Measurements from ENCODE around the gene CFAP73.
"Not testable (repeated sequence)": the region's sequence is repeated elsewhere in the genome, so short reads cannot be mapped to it uniquely, and the experiment has no call there.

CFAP73 gene

GRCh38 chr12:113137861-113138783 lies 11.4 kb upstream of the CFAP73 start:
- intact Hi-C loops (cut with DNase I): no loop called here
- DNase-seq: no peak

GRCh38 chr12:113138826-113139225 lies 10.7 kb upstream of the CFAP73 start:
- intact Hi-C loops (cut with DNase I): no loop called here
- no peak for DNase-seq

- no peak for DNase-seq
- intact Hi-C loops (cut with DNase I): no loop called here
Measured at GRCh38 chr12:113140706-113141105, 8.8 kb upstream of the CFAP73 start.

- intact Hi-C loops (cut with DNase I); DNase-seq: not testable (repeated sequence)
Measured at GRCh38 chr12:113141716-113142115, 7.8 kb upstream of the CFAP73 start.

- intact Hi-C loops (cut with DNase I): no loop called here
- peak; percentile 78 to 97 (median 92) for DNase-seq
Measured at GRCh38 chr12:113142173-113142885, 7.2 kb upstream of the CFAP73 start.

DNA sequence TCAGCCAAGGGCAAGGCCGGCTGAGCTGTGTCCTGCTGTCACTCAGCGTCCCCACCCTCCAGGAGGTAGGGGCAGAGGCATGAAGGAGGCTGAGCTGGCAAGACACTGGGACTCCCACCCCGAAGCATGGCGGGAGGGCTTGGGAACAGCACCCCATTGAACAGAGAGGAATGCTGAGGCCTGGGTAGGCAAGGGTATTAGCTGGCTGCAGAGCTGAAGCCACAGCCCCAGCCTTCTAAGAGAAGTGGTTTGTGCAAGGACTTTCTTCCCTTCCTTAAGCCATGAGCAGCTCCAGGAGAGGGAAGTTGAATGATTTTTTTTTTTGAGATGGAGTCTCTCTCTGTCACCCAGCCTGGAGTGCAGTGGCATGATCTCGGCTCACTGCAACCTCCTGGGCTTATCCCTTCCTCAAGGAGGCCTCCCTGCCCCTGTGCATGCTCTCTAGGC lies 6.6 kb upstream of the CFAP73 start:
- DNase-seq: peak in 1 of 42 donors; percentile 44
- intact Hi-C loops (cut with DNase I): no loop called here

GRCh38 chr12:113143959-113144358 lies 5.6 kb upstream of the CFAP73 start:
- intact Hi-C loops (cut with DNase I): no loop called here
- no peak for DNase-seq

DNA sequence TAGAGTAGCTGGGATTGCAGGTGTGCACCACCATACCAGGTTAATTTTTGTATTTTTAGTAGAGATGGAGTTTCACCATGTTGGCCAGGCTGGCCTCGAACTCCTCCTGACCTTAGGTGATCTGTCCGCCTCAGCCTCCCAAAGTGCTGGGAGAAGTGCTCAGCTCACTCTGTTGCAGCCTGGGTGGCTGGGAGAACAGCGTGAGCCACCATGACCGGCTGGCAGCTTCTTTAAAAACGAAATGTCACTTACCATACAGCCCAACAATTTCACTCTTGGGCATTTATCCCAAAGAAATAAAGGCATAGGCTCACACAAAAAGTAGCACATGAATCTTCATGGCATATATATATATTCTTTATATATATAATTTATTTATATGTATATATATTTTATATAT lies 4.7 kb upstream of the CFAP73 start:
- intact Hi-C loops (cut with DNase I): no loop called here
- no peak for DNase-seq

- intact Hi-C loops (cut with DNase I): no loop called here
- no peak for DNase-seq
Measured at GRCh38 chr12:113145720-113146551, 3.6 kb upstream of the CFAP73 start.

DNA sequence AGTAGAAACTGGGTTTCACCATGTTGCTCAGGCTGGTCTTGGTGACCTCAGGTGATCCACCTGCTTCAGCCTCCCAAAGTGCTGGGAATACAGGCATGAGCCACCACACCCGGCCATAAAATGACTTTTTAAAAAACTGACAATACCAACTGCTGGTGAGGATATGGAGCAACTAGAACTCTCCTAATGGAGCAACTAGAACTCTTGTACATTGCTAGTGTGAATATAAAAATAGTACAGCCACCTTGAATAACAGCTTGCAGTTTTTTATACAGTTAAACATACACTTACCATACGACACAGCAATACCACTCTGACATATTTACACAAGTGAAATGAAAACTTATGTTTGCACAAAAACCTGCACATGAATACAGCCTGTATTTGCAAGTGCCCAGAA lies 2.5 kb upstream of the CFAP73 start:
- intact Hi-C loops (cut with DNase I): no loop called here
- no peak for DNase-seq

DNA sequence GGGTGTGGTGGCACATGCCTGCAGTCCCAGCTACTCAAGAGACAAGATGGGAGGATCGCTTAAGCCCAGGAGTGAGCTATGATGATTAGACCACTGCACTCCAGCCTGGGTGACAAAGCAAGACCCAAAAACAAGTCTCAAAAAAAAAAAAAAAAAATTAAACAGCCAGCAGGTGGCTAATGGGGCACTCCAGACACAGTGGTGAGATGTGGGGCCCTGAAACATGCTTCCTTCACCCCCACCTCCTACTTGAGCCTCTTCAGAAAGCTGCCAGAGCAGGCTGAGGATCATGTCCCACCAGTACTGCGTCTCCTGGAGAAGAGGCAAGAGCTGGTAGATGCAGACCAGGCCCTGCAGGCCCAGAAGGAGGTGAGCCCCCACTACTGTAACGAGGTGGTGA lies 2.1 kb downstream of the CFAP73 start:
- no peak for DNase-seq
- intact Hi-C loops (cut with DNase I): loop anchor here (2.0 kb wide), 1 partner anchor 103 kb away; no protein-coding TSS in a partner anchor

DNA sequence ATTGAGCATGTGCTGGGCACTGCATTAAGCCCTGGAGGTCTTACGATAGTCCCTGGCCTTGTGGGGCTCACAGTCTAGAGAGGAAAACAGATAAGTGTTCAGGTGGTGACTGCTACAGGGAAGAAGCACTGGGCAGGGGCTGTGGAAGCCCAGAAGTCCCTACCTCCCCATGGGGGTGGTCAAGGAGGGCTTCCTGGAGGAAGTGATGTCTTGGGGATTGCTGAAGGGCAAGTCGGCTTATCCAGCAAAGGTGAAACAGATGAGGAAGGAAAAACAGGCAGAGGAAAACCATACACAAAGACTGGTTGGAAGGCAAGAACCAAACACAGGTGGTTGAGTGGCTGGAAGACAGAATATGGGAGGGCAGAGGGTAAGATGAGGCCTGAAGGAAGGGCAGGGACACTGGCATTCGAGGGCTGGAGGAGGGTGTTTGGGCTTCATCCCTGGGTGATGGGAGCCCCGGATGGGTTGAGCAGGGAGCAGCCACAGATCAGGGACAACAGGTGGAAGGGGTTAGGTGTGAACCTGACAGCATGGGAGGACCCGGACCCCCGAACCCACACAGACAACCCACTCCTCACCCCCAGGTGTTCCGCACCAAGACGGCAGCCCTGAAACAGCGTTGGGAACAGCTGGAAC lies 2.8 kb downstream of the CFAP73 start:
- intact Hi-C loops (cut with DNase I): loop anchor here (2.0 kb wide), 1 partner anchor 104 kb away; no protein-coding TSS in a partner anchor
- no peak for DNase-seq

DNA sequence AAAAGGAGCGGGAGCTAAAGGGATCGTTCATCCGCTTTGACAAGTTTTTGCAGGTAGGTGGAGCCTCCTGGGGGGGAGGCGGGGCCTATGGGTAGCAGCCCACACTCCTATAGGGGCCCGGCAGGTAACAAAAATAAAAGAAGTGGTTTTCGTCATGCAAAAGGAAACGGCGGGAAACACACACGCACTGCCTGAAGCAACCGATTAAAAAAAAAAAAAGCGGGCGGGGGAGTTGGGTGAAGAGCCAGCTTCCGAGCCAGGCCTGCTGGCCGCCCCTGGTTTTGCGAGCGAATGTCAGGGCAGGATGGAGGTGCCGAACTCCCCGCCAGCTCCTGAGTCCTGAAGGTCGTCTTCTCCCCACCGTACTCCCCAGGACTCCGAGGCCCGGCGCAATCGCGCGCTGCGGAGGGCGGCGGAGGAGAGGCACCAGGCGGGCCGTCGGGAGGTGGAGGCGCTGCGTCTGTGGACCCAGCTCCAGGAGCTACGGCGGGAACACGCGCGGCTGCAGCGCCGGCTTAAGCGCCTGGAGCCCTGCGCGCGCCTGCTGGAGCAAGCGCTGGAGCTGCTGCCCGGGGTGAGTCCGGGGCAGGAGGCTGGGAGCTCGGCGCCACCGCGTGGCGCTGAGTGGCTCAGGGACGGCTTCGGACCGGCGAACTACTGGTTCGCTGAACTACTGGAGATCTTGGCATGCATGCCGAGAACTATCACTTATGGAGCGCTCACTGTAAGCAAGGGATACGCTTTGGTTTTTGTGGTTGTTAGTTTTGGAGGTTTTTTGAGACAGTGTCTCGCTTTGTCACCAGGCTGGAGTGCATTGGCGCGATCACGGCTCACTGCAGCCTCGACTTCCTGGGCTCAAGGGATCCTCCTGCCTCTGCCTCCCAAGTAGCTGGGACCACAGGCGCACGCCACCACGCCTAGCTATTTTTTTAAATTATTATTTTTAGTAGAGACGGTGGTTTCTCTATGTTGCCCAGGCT lies 3.6 kb downstream of the CFAP73 start:
- intact Hi-C loops (cut with DNase I): loop anchor here (2.0 kb wide), 1 partner anchor 104 kb away; no protein-coding TSS in a partner anchor
- DNase-seq: peak; percentile 61 to 90 (median 81)

DNA sequence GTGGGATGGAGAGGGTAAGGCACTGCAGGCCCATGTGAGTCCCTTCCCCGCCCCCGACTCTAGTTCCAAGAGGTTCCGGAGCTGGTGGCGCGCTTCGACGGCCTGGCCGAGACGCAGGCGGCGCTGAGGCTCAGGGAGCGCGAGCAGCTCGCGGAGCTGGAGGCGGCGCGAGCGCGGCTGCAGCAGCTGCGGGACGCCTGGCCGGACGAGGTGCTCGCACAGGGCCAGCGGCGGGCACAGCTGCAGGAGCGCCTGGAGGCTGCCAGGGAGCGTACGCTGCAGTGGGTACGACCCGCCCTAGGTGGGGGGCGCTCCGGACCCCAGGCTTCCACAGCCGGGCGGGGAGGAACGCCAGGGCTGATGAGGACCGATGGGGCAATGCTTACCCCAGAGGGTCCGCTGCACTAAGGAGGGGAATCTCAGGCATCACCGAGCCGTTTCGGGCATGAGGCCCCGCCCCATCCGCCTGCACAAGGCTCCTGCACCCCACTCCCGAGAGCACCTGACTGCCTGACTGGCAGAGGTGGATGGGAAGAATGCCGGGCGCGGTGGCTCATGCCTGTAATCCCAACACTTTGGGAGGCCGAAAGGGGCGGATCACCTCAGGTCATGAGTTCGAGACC lies 4.9 kb downstream of the CFAP73 start:
- peak; percentile 50 to 92 (median 77) for DNase-seq
- intact Hi-C loops (cut with DNase I): no loop called here

DNA sequence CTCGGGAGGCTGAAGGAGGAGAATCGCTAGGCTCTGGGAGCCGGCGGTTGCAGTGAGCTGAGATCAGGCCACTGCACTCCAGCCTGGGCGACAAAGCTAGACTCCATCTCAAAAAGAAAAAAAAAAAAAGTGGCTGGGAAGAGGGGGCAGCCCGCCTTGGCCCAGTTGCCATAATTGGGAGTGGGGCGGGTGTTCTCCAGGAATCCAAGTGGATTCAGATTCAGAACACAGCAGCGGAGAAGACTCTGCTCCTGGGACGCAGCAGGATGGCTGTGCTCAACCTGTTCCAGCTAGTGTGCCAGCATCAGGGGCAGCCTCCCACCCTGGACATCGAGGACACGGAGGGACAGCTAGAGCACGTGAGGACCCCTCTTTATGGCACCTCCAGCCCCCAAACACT lies 5.5 kb downstream of the CFAP73 start:
- intact Hi-C loops (cut with DNase I): no loop called here
- DNase-seq: peak in 1 of 42 donors; percentile 22

GRCh38 chr12:113155646-113156045 lies 6.1 kb downstream of the CFAP73 start:
- DNase-seq: no peak
- intact Hi-C loops (cut with DNase I): no loop called here

GRCh38 chr12:113157218-113157859 lies 7.8 kb downstream of the CFAP73 start:
- DNase-seq: no peak
- intact Hi-C loops (cut with DNase I): no loop called here

Measured in head of caudate nucleus (tissue), 42 donors.